Activated CD4-positive, alpha-beta T cell treated with anti-CD3 and anti-CD28 coated beads, Interleukin-2, amount 10 ng/mL, durations not matched to agents 24 days and 14 days (primary cell): ENCODE data around the gene RAB17. TPM values are rescaled to one million over a fixed set of nuclear protein-coding genes. Genes with fewer than 3 reads are reported as not detected.

Experiments used
- DNase-seq: peaks from one replicate; pipeline ENCODE4 v3.0.0; 2022
- H3K27ac Mint-ChIP-seq: one replicate; pipeline ENCODE4 v1.8.0; 2022; ENCODE audit warnings: mild to moderate bottlenecking, mixed read lengths
- H3K27me3 Mint-ChIP-seq: one replicate; pipeline ENCODE4 v1.8.0; 2022; ENCODE audit warnings: mixed read lengths
- H3K36me3 Mint-ChIP-seq: one replicate; pipeline ENCODE4 v1.8.0; 2022; ENCODE audit warnings: low read depth, mild to moderate bottlenecking, mixed read lengths
- H3K4me1 Mint-ChIP-seq: one replicate; pipeline ENCODE4 v1.8.0; 2021; ENCODE audit warnings: mixed read lengths
- H3K4me3 Mint-ChIP-seq: one replicate; pipeline ENCODE4 v1.8.0; 2022; ENCODE audit warnings: mild to moderate bottlenecking, moderate library complexity, mixed read lengths
- H3K9me3 Mint-ChIP-seq: one replicate; pipeline ENCODE4 v1.8.0; 2021; ENCODE audit warnings: mixed read lengths
- intact Hi-C: fragments of 100-400 bp; cut with micrococcal nuclease; formaldehyde crosslinking; loops from one replicate; pipeline ENCODE4 v1.15.1; 2023
- total RNA-seq: library from RNA; stranded (reverse); gene quantifications from 2 replicates; pipeline ENCODE4 v1.2.3, GENCODE V29; 2022

Gene RAB17
- total RNA-seq, 1 donor from 2014 or later, result 0.26 TPM

- intact Hi-C loops, result no loop called here
- Mint-ChIP-seq H3K27ac (no peak overlapping the region), H3K4me1 (peaks cover 11% of the 10 kb centered on the region)
Observed at GRCh38 chr2:237558961-237559641, 31.4 kb downstream of the RAB17 start.

DNA sequence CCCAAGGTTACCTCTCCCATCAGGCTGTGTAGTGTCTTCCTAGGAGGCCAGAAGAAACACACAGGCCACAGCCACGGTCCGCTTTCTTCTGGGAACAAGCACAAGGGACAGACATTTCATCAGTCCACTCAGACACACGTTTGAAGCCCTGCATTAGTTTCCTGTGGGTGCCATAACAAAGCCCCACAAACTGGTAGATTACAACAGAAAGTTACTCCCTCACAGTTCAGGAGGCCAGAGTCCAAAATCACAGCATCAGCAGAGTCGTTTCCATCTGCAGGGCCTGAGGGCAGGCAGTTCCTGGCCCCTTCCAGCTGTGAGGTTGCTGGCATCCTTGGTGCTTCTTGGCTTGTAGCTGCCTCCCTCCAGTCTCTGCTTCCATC lies 32.9 kb downstream of the RAB17 start:
- peaks cover 21% of the 10 kb centered on the region for H3K27me3 Mint-ChIP-seq
- H3K36me3 Mint-ChIP-seq, result peaks cover 2% of the 10 kb centered on the region
- H3K9me3 Mint-ChIP-seq, result peaks cover 14% of the 10 kb centered on the region
- DNase-seq, result no peak
- H3K4me3 Mint-ChIP-seq, result peak overlapping the region; percentile 5
- intact Hi-C loops, result no loop called here
- H3K4me1 Mint-ChIP-seq, result peaks cover 11% of the 10 kb centered on the region
- peak overlapping the region; percentile 61 for H3K27ac Mint-ChIP-seq

More at GRCh38 chr2:237558961-237559641, 31.4 kb downstream of the RAB17 start:
- no peak for DNase-seq
- Mint-ChIP-seq H3K36me3 (peaks cover 2% of the 10 kb centered on the region), H3K27me3 (peaks cover 24% of the 10 kb centered on the region), H3K9me3 (peaks cover 11% of the 10 kb centered on the region), H3K4me3 (no peak overlapping the region)

- peaks cover 17% of the 10 kb centered on the region for H3K27me3 Mint-ChIP-seq
- peaks cover 11% of the 10 kb centered on the region for H3K4me1 Mint-ChIP-seq
- H3K4me3 Mint-ChIP-seq, result peak overlapping the region; percentile 5
- DNase-seq, result peak; percentile 71
- H3K9me3 Mint-ChIP-seq, result peaks cover 14% of the 10 kb centered on the region
- peaks cover 2% of the 10 kb centered on the region for H3K36me3 Mint-ChIP-seq
- intact Hi-C loops, result no loop called here
- H3K27ac Mint-ChIP-seq, result peak overlapping the region; percentile 61
Observed at GRCh38 chr2:237556773-237557632, 33.5 kb downstream of the RAB17 start.

DNA sequence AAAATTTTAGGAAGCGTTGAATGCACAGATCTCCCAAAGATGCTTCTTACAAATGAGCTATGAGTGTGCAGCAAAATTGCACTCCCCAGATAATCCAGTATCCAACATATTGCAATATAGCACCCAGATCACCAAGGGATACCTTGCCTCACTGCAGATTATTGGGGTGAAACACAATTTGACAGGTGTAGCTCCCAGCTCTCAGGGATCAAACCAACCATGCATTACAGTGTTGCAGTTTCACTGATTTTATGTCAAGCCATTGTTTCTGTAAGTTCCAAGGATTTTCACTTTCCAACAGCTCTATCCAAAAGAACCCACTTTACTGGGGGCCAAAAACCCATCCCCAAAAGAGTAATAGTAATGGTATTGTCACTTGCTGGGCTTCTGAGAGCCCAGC lies 35.0 kb downstream of the RAB17 start:
- Mint-ChIP-seq H3K9me3 (peaks cover 14% of the 10 kb centered on the region), H3K36me3 (peaks cover 2% of the 10 kb centered on the region), H3K27me3 (peaks cover 19% of the 10 kb centered on the region), H3K4me1 (peaks cover 11% of the 10 kb centered on the region), H3K4me3 (no peak overlapping the region), H3K27ac (no peak overlapping the region)
- no peak for DNase-seq
- intact Hi-C loops, result no loop called here

DNA sequence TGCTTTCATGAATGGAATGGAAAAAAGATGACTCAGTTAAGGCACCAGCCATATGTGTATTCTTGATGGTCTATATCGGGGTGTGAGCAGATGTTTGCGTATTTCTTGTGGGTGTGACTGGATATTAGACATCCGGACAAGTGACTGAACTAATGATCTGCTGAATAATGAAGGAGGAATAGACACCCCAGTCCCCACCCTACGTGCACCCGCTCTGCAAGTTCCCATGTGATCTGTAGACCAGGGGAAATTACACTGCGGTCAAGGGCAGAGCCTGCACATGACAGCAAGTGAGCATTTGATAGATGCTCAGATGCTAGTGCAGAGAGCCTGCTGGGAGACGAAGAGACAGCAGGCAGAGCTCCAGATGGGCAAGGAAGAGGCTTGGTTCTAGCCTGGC lies 36.6 kb downstream of the RAB17 start:
- H3K27me3 Mint-ChIP-seq, result peaks cover 18% of the 10 kb centered on the region
- DNase-seq, result no peak
- H3K4me1 Mint-ChIP-seq, result peaks cover 11% of the 10 kb centered on the region
- no peak overlapping the region for H3K27ac Mint-ChIP-seq
- H3K9me3 Mint-ChIP-seq, result peaks cover 14% of the 10 kb centered on the region
- peaks cover 2% of the 10 kb centered on the region for H3K36me3 Mint-ChIP-seq
- intact Hi-C loops, result no loop called here
- no peak overlapping the region for H3K4me3 Mint-ChIP-seq

- Mint-ChIP-seq H3K9me3 (peaks cover 14% of the 10 kb centered on the region), H3K36me3 (peaks cover 2% of the 10 kb centered on the region), H3K27me3 (peaks cover 18% of the 10 kb centered on the region), H3K4me1 (peaks cover 9% of the 10 kb centered on the region), H3K4me3 (no peak overlapping the region), H3K27ac (no peak overlapping the region)
- no peak for DNase-seq
- intact Hi-C loops, result no loop called here
Observed at GRCh38 chr2:237552908-237553307, 37.6 kb downstream of the RAB17 start.

- Mint-ChIP-seq H3K4me3 (no peak overlapping the region), H3K27me3 (peaks cover 9% of the 10 kb centered on the region), H3K36me3 (peaks cover 2% of the 10 kb centered on the region), H3K9me3 (peaks cover 9% of the 10 kb centered on the region), H3K4me1 (no peaks in the 10 kb centered on the region), H3K27ac (no peak overlapping the region)
- DNase-seq, result no peak
- intact Hi-C loops, result no loop called here
Observed at GRCh38 chr2:237551071-237551574, 39.4 kb downstream of the RAB17 start.

- intact Hi-C loops, result no loop called here
- Mint-ChIP-seq H3K27ac (no peak overlapping the region), H3K4me3 (no peak overlapping the region), H3K4me1 (no peaks in the 10 kb centered on the region), H3K9me3 (peaks cover 7% of the 10 kb centered on the region), H3K27me3 (peaks cover 9% of the 10 kb centered on the region), H3K36me3 (no peaks in the 10 kb centered on the region)
- no peak for DNase-seq
Observed at GRCh38 chr2:237549643-237550415, 40.7 kb downstream of the RAB17 start.

DNA sequence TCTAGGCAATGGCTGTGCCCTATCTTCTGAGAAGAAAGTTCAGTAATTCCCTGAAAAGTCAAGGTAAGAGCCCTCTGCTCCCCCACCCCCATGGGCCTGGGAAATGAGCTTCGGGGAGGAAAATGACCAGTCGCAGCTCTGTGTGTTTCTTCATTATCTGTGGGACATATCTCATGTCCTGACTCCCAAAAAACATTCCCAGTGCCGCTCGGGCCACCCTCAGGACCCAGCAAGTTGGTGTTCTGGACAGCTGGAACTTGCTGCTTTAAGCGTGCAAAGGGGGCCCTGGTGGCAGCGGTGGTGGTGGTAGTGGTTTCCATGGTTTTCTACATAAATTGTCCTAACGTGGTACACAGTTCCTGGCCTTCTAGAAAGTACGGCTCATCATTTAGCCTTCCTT lies 41.3 kb downstream of the RAB17 start:
- intact Hi-C loops, result no loop called here

GRCh38 chr2:237547841-237548416 lies 42.6 kb downstream of the RAB17 start:
- Mint-ChIP-seq H3K36me3 (no peaks in the 10 kb centered on the region), H3K4me3 (no peak overlapping the region), H3K27me3 (peaks cover 8% of the 10 kb centered on the region), H3K9me3 (no peaks in the 10 kb centered on the region), H3K4me1 (no peaks in the 10 kb centered on the region), H3K27ac (no peak overlapping the region)
- intact Hi-C loops, result no loop called here
- no peak for DNase-seq

More for the DNA sequence above, 41.3 kb downstream of the RAB17 start:
- Mint-ChIP-seq H3K36me3 (no peaks in the 10 kb centered on the region), H3K4me3 (no peak overlapping the region), H3K9me3 (peaks cover 4% of the 10 kb centered on the region), H3K4me1 (no peaks in the 10 kb centered on the region), H3K27ac (no peak overlapping the region), H3K27me3 (peaks cover 8% of the 10 kb centered on the region)
- DNase-seq, result no peak

GRCh38 chr2:237546876-237547395 lies 43.6 kb downstream of the RAB17 start:
- DNase-seq, result no peak
- Mint-ChIP-seq H3K9me3 (no peaks in the 10 kb centered on the region), H3K27ac (no peak overlapping the region), H3K27me3 (peaks cover 7% of the 10 kb centered on the region), H3K4me1 (no peaks in the 10 kb centered on the region), H3K4me3 (no peak overlapping the region), H3K36me3 (no peaks in the 10 kb centered on the region)
- intact Hi-C loops, result no loop called here

GRCh38 chr2:237546040-237546875 lies 44.3 kb downstream of the RAB17 start:
- intact Hi-C loops, result no loop called here

More at GRCh38 chr2:237546040-237546875, 44.3 kb downstream of the RAB17 start:
- H3K27ac Mint-ChIP-seq, result no peak overlapping the region
- H3K4me3 Mint-ChIP-seq, result no peak overlapping the region
- H3K27me3 Mint-ChIP-seq, result peaks cover 6% of the 10 kb centered on the region
- H3K9me3 Mint-ChIP-seq, result no peaks in the 10 kb centered on the region
- no peaks in the 10 kb centered on the region for H3K36me3 Mint-ChIP-seq
- no peaks in the 10 kb centered on the region for H3K4me1 Mint-ChIP-seq
- no peak for DNase-seq
